H9 (cell line): ENCODE results near the gene MAGI3. TPM values are rescaled to one million over a fixed set of nuclear protein-coding genes. Genes with fewer than 3 reads are reported as not detected.

Experiments
- DNase-seq: peaks from one replicate; pipeline ENCODE4 v3.0.0-alpha.2; 2017
- H2AFZ ChIP-seq: one replicate; pipeline ENCODE4 v1.6.1; 2013; ENCODE audit warnings: mild to moderate bottlenecking, low read length, control low read depth, moderate library complexity
- H2AK5ac ChIP-seq: 2 replicates; pipeline ENCODE4 v1.6.1; 2013; ENCODE audit warnings: low read length, control low read depth, mixed read lengths; ENCODE audit not compliant: insufficient read length
- H2BK120ac ChIP-seq: one replicate; pipeline ENCODE4 v1.6.1; 2013; ENCODE audit warnings: low read depth, mild to moderate bottlenecking, low read length, control low read depth, inconsistent platforms; ENCODE audit not compliant: poor library complexity, severe bottlenecking
- H2BK12ac ChIP-seq: 2 replicates; pipeline ENCODE4 v1.6.1; 2013; ENCODE audit warnings: low read length, control low read depth, mixed read lengths, low read depth; ENCODE audit not compliant: insufficient read length
- H2BK15ac ChIP-seq: 2 replicates; pipeline ENCODE4 v1.6.1; 2013; ENCODE audit warnings: low read depth, low read length, control low read depth
- H2BK20ac ChIP-seq: one replicate; pipeline ENCODE4 v1.6.1; 2013; ENCODE audit warnings: low read depth, mild to moderate bottlenecking, low read length, control low read depth, inconsistent platforms; ENCODE audit not compliant: poor library complexity, severe bottlenecking
- H2BK5ac ChIP-seq: 2 replicates; pipeline ENCODE4 v1.6.1; 2013; ENCODE audit warnings: low read length, control low read depth, mixed read lengths; ENCODE audit not compliant: insufficient read length
- H3K14ac ChIP-seq: 2 replicates; pipeline ENCODE4 v1.6.1; 2013; ENCODE audit warnings: low read length, control low read depth; ENCODE audit not compliant: insufficient read depth
- H3K18ac ChIP-seq: 2 replicates; pipeline ENCODE4 v1.6.1; 2013; ENCODE audit warnings: low read depth, mild to moderate bottlenecking, mixed read lengths, low read length, control low read depth; ENCODE audit not compliant: insufficient read length
- H3K23ac ChIP-seq: 2 replicates; pipeline ENCODE4 v1.6.1; 2013; ENCODE audit warnings: low read length, control low read depth, mixed read lengths, low read depth; ENCODE audit not compliant: insufficient read length
- H3K23me2 ChIP-seq: 2 replicates; pipeline ENCODE4 v1.6.1; 2013; ENCODE audit warnings: low read depth, mild to moderate bottlenecking, mixed read lengths, low read length, control low read depth; ENCODE audit not compliant: insufficient read length, poor library complexity, severe bottlenecking
- H3K27ac ChIP-seq: 2 replicates; pipeline ENCODE4 v1.5.1; 2013; ENCODE audit warnings: low read length, control low read depth, mixed read lengths, low read depth; ENCODE audit not compliant: insufficient read length
- H3K27me3 ChIP-seq: 2 replicates; pipeline ENCODE4 v1.6.1; 2013; ENCODE audit warnings: low read length, control low read depth, inconsistent platforms; ENCODE audit not compliant: insufficient read depth
- H3K4ac ChIP-seq: 2 replicates; pipeline ENCODE4 v1.6.1; 2013; ENCODE audit warnings: low read depth, mild to moderate bottlenecking, control low read depth, inconsistent platforms, low read length, moderate library complexity
- H3K4me1 ChIP-seq: 2 replicates; pipeline ENCODE4 v1.6.1; 2013; ENCODE audit warnings: low read length, control low read depth, inconsistent platforms; ENCODE audit not compliant: insufficient read depth
- H3K4me2 ChIP-seq: 2 replicates; pipeline ENCODE4 v1.6.1; 2013; ENCODE audit warnings: low read length, control low read depth, mixed read lengths; ENCODE audit not compliant: insufficient read length, insufficient read depth
- H3K56ac ChIP-seq: 2 replicates; pipeline ENCODE4 v1.6.1; 2013; ENCODE audit warnings: low read depth, mild to moderate bottlenecking, mixed read lengths, low read length, control low read depth; ENCODE audit not compliant: insufficient read length
- H3K79me1 ChIP-seq: 2 replicates; pipeline ENCODE4 v1.6.1; 2013; ENCODE audit warnings: low read depth, mild to moderate bottlenecking, moderate library complexity, low read length, control low read depth, inconsistent platforms; ENCODE audit not compliant: insufficient read depth, poor library complexity, severe bottlenecking
- H3K79me2 ChIP-seq: 2 replicates; pipeline ENCODE4 v1.6.1; 2013; ENCODE audit warnings: low read length, control low read depth, inconsistent platforms; ENCODE audit not compliant: insufficient read depth
- H3K9ac ChIP-seq: 2 replicates; pipeline ENCODE4 v1.6.1; 2013; ENCODE audit warnings: low read length, control low read depth, mixed read lengths; ENCODE audit not compliant: insufficient read length; ENCODE audit errors: extremely low read depth
- H3K9me3 ChIP-seq: one replicate; pipeline ENCODE4 v1.6.1; 2013; ENCODE audit warnings: low read depth, low read length, inconsistent platforms; ENCODE audit not compliant: control insufficient read depth
- H3T11ph ChIP-seq: one replicate; pipeline ENCODE4 v1.6.1; 2013; ENCODE audit warnings: mild to moderate bottlenecking, low read length, control low read depth, inconsistent platforms
- H4K20me1 ChIP-seq: one replicate; pipeline ENCODE4 v1.6.1; 2013; ENCODE audit not compliant: control insufficient read depth, insufficient read length, insufficient read depth
- H4K5ac ChIP-seq: 2 replicates; pipeline ENCODE4 v1.6.1; 2013; ENCODE audit warnings: low read depth, mild to moderate bottlenecking, mixed read lengths, low read length, control low read depth; ENCODE audit not compliant: insufficient read length
- H4K8ac ChIP-seq: replicated peaks from 2 replicates; pipeline ENCODE4 v1.6.1; 2013; ENCODE audit warnings: low read length, control low read depth, mixed read lengths, low read depth; ENCODE audit not compliant: insufficient read length
- H4K91ac ChIP-seq: 2 replicates; pipeline ENCODE4 v1.6.1; 2013; ENCODE audit warnings: low read depth, mild to moderate bottlenecking, moderate library complexity, mixed read lengths, low read length, control low read depth; ENCODE audit not compliant: insufficient read length
- H3K27ac Mint-ChIP-seq, 3 experiments: 2 replicates in 2 of 3; 3 replicates in 1 of 3; pipeline ENCODE4 v1.8.0; 2020 to 2021; ENCODE audit warnings: mixed read lengths in 3 of 3, mild to moderate bottlenecking in 1 of 3, moderate library complexity in 1 of 3
- H3K27me3 Mint-ChIP-seq: 2 replicates; pipeline ENCODE4 v1.8.0; 2021; ENCODE audit warnings: low read depth, mild to moderate bottlenecking, moderate library complexity, mixed read lengths
- H3K36me3 Mint-ChIP-seq, 3 experiments: 2 replicates in 2 of 3; 3 replicates in 1 of 3; pipeline ENCODE4 v1.8.0; 2020 to 2021; ENCODE audit warnings: low read depth in 3 of 3, mixed read lengths in 3 of 3; ENCODE audit not compliant: insufficient read depth in 1 of 3
- H3K4me1 Mint-ChIP-seq, 2 experiments: 2 replicates each; pipeline ENCODE4 v1.8.0; 2020; ENCODE audit warnings: mixed read lengths in 2 of 2
- H3K4me3 Mint-ChIP-seq, 2 experiments: 2 replicates in 1 of 2; 3 replicates in 1 of 2; pipeline ENCODE4 v1.8.0; 2020 to 2021; ENCODE audit warnings: mild to moderate bottlenecking in 2 of 2, mixed read lengths in 2 of 2, moderate library complexity in 1 of 2
- H3K9me3 Mint-ChIP-seq, 2 experiments: 2 replicates in 1 of 2; 3 replicates in 1 of 2; pipeline ENCODE4 v1.8.0; 2020; ENCODE audit warnings: mild to moderate bottlenecking in 2 of 2, mixed read lengths in 2 of 2, moderate library complexity in 1 of 2
- CTCF ChIP-seq: fragments of 200-600 bp; sonication (generic); conservative IDR thresholded peaks from 3 replicates; pipeline ENCODE4 v1.8.0; 2021; ENCODE audit warnings: antibody characterized with exemption, mild to moderate bottlenecking
- whole genome bisulfite sequencing: extraction: QIAGEN DNeasy Blood & Tissue Kit; methylation state at CpG from one replicate; pipeline ENCODE4 v1.1.7; 2013; ENCODE audit warnings: missing lambda C conversion rate, low lambda C conversion rate, mixed read lengths; ENCODE audit not compliant: insufficient read length; ENCODE audit errors: extremely low coverage; 5-methylcytosine and 5-hydroxymethylcytosine counted together
- total RNA-seq: library from RNA; stranded (reverse); gene quantifications from 2 replicates; pipeline ENCODE4 v1.2.1, GENCODE V29; 2021

The MAGI3 gene
- total RNA-seq, 1 experiment from 2014 or later, result 8.2 TPM

- H2BK5ac ChIP-seq, result no peak overlapping the region
- no peak overlapping the region for H3K56ac ChIP-seq
- Mint-ChIP-seq H3K27me3 (peaks cover 11% of the 10 kb centered on the region), H3K9me3 (peaks cover 0 to 5% of the 10 kb centered on the region in 2 experiments; a peak in 2 of 5 replicates), H3K4me3 (no peak overlapping the region), H3K27ac (no peak overlapping the region), H3K36me3 (peaks cover 0 to 4% (median 2%) of the 10 kb centered on the region in 3 experiments; a peak in 2 of 7 replicates), H3K4me1 (peaks cover 26 to 27% of the 10 kb centered on the region in 2 experiments)
- H2BK20ac ChIP-seq, result no peak overlapping the region
- WGBS, result no CpG with 5 or more reads among the region's 1 CpG
- no peak overlapping the region for H4K5ac ChIP-seq
- H3K18ac ChIP-seq, result no peak overlapping the region
- H3K14ac ChIP-seq, result no peak overlapping the region
- no peak overlapping the region for H4K8ac ChIP-seq
- H3K23ac ChIP-seq, result no peak overlapping the region
- no peak overlapping the region for H2BK12ac ChIP-seq
- no peak overlapping the region for H3K27ac ChIP-seq
- H4K20me1 ChIP-seq, result no peaks in the 10 kb centered on the region
- peak overlapping the region; percentile 81 for H3K4me2 ChIP-seq
- H3K9me3 ChIP-seq, result no peaks in the 10 kb centered on the region
- no peaks in the 10 kb centered on the region for H3K79me2 ChIP-seq
- H2AFZ ChIP-seq, result no peak overlapping the region
- no peak for DNase-seq
- H3K27me3 ChIP-seq, result peaks cover 2% of the 10 kb centered on the region; the same call in 1 of the 2 replicates
- no peak overlapping the region for H3K4ac ChIP-seq
- no peak overlapping the region for H4K91ac ChIP-seq
- H3T11ph ChIP-seq, result no peak overlapping the region
- H3K23me2 ChIP-seq, result peaks cover 18% of the 10 kb centered on the region
- H3K79me1 ChIP-seq, result no peaks in the 10 kb centered on the region
- H2BK15ac ChIP-seq, result no peak overlapping the region
- H3K9ac ChIP-seq, result no peak overlapping the region
- H2BK120ac ChIP-seq, result no peak overlapping the region
- H2AK5ac ChIP-seq, result no peak overlapping the region
- peaks cover 3% of the 10 kb centered on the region; the same call in 1 of the 2 replicates for H3K4me1 ChIP-seq
- no peak for TF ChIP-seq CTCF
These were observed 2.2 kb upstream of the MAGI3 start for GRCh38 chr1:113388017-113388620.
